Esophagus squamous epithelium (tissue), 4 donors: ENCODE results near the gene SORL1-AS1.

Experiments
- POLR2A ChIP-seq, 4 donors: fragments of 450-650 bp; IDR thresholded peaks; one replicate each; pipeline ENCODE4 v1.6.1; 2017; ENCODE audit warnings: antibody characterized with exemption in 4 of 4, mild to moderate bottlenecking in 4 of 4, moderate library complexity in 3 of 4
- TF ChIP-seq, protein P1 (sequence below), 6 experiments: fragments of 450-650 bp in 4 of 6; fragments of 200-600 bp in 2 of 6; sonication (generic) in 2 of 6; IDR thresholded peaks; one replicate each; pipeline ENCODE4 v1.5.1; 2016 to 2019; ENCODE audit warnings: antibody characterized with exemption in 6 of 6, mild to moderate bottlenecking in 4 of 6, moderate library complexity in 4 of 6

DNA sequence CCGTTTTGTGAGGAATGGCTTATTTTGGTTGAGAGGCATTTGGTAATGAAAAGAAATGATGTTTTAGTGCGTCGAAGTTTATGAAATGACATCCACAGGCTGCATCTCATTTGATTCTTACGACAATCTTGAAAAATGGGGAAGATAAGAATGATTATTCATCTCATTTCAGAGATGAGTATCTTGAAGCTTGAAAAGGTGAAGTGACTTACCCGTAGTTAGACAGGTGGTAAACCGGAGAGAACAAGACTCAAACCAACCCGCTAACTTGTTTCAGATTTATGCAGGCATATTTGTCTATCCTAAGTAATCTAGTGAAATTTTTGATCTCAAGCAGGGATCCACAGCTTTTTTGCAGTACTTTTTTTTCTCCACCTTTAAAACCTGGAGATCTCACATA is 9.1 kb upstream of the SORL1-AS1 start:
- TF ChIP-seq, protein P1, sequence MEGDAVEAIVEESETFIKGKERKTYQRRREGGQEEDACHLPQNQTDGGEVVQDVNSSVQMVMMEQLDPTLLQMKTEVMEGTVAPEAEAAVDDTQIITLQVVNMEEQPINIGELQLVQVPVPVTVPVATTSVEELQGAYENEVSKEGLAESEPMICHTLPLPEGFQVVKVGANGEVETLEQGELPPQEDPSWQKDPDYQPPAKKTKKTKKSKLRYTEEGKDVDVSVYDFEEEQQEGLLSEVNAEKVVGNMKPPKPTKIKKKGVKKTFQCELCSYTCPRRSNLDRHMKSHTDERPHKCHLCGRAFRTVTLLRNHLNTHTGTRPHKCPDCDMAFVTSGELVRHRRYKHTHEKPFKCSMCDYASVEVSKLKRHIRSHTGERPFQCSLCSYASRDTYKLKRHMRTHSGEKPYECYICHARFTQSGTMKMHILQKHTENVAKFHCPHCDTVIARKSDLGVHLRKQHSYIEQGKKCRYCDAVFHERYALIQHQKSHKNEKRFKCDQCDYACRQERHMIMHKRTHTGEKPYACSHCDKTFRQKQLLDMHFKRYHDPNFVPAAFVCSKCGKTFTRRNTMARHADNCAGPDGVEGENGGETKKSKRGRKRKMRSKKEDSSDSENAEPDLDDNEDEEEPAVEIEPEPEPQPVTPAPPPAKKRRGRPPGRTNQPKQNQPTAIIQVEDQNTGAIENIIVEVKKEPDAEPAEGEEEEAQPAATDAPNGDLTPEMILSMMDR (IDR thresholded peaks at IDR 0.05) = no peak
- TF ChIP-seq POLR2A (IDR thresholded peaks at IDR 0.05) = no peak
